Skeletal muscle satellite cell (primary cell): ENCODE measurements around the gene PSMB10.

ENCODE experiments used
- H3K27me3 ChIP-seq: 2 replicates; pipeline ENCODE4 v1.7.0; 2013; ENCODE audit warnings: low read length; ENCODE audit not compliant: control insufficient read depth, insufficient read depth
- H3K36me3 ChIP-seq: 2 replicates; pipeline ENCODE4 v1.7.0; 2013; ENCODE audit warnings: mild to moderate bottlenecking, control low read depth, low read length; ENCODE audit not compliant: insufficient read depth
- H3K4me1 ChIP-seq: 2 replicates; pipeline ENCODE4 v1.7.0; 2013; ENCODE audit warnings: low read length; ENCODE audit not compliant: control insufficient read depth, insufficient read depth
- H3K4me2 ChIP-seq: 2 replicates; pipeline ENCODE4 v1.7.0; 2013; ENCODE audit warnings: mild to moderate bottlenecking, low read length
- H3K4me3 ChIP-seq: 2 replicates; pipeline ENCODE4 v1.7.0; 2013; ENCODE audit warnings: low read length
- H3K9ac ChIP-seq: 2 replicates; pipeline ENCODE4 v1.7.0; 2013; ENCODE audit warnings: mild to moderate bottlenecking, low read depth, low read length, moderate library complexity
- H3K9me3 ChIP-seq: replicated peaks from 2 replicates; pipeline ENCODE4 v1.7.0; 2013; ENCODE audit warnings: mild to moderate bottlenecking, control low read depth, low read length

PSMB10 gene

DNA sequence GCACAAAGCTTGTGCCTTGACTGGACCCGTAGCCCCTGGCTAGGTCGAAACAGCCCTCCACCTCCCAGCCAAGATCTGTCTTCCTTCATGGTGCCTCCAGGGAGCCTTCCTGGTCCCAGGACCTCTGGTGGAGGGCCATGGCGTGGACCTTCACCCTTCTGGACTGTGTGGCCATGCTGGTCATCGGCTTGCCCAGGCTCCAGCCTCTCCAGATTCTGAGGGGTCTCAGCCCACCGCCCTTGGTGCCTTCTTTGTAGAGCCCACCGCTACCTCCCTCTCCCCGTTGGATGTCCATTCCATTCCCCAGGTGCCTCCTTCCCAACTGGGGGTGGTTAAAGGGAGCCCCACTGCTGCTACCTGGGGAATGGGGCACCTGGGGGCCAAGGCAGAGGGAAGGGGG is 8.5 kb downstream of the PSMB10 start:
- H3K36me3 ChIP-seq, result peaks cover 27% of the 10 kb centered on the region

GRCh38 chr16:67927131-67927941 is 9.3 kb downstream of the PSMB10 start:
- H3K36me3 ChIP-seq, result peaks cover 27% of the 10 kb centered on the region
- H3K4me1 ChIP-seq, result peaks cover 13% of the 10 kb centered on the region
- H3K4me2 ChIP-seq, result no peak overlapping the region
- no peak overlapping the region for H3K4me3 ChIP-seq
- no peak overlapping the region for H3K9ac ChIP-seq
- no peaks in the 10 kb centered on the region for H3K27me3 ChIP-seq
- H3K9me3 ChIP-seq, result no peaks in the 10 kb centered on the region

More for the DNA sequence above, 8.5 kb downstream of the PSMB10 start:
- Histone ChIP-seq H3K4me3 (no peak overlapping the region), H3K9ac (no peak overlapping the region), H3K27me3 (no peaks in the 10 kb centered on the region), H3K9me3 (no peaks in the 10 kb centered on the region), H3K4me1 (peaks cover 13% of the 10 kb centered on the region), H3K4me2 (no peak overlapping the region)

GRCh38 chr16:67926181-67926750 is 10.4 kb downstream of the PSMB10 start:
- Histone ChIP-seq H3K4me2 (peak overlapping the region; percentile 24), H3K4me3 (no peak overlapping the region), H3K4me1 (peaks cover 13% of the 10 kb centered on the region), H3K9ac (peak overlapping the region; percentile 23), H3K27me3 (no peaks in the 10 kb centered on the region), H3K9me3 (no peaks in the 10 kb centered on the region), H3K36me3 (peaks cover 27% of the 10 kb centered on the region)

DNA sequence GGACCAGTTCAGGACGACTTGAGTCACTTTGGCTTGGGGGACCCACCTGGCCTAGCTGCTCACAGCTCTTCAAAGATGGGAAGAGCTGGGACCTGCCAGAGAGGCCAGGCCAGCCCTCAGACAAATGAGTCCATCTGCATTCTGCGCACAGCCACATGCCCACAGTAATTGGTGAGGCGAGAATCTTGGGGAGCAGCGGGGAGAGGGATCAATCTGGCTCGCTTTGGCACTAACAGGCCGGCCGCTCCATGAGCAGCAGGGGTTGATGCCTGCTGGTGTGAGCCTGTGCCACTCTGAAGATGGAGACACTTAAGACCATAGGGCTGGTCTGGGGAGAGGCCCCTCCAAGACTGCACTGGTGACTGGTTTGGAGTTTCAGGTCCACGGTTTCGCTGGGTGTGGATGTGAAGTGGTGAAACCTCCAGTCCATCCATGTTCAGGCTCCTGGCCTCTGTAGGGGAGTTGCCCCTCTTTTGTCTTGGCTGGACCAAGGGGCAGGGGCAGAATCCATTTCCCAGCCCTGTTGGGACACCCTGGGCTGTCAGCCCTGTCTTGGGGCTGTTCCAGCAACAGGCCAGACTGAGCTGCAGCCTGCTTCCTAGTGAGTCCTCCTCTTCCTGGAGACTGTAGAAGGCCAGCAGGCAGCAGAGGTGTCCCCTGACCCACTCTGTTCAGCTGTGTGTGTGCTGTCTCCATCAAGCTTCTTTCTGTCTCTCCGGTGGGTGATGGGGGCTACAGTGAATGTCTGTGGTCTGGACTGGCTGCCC is 12.3 kb downstream of the PSMB10 start:
- Histone ChIP-seq H3K36me3 (peaks cover 32% of the 10 kb centered on the region), H3K4me3 (no peak overlapping the region), H3K27me3 (no peaks in the 10 kb centered on the region), H3K9ac (no peak overlapping the region), H3K4me1 (peaks cover 13% of the 10 kb centered on the region), H3K9me3 (no peaks in the 10 kb centered on the region), H3K4me2 (no peak overlapping the region)

- H3K4me1 ChIP-seq, result peaks cover 13% of the 10 kb centered on the region
- H3K27me3 ChIP-seq, result no peaks in the 10 kb centered on the region
- H3K9ac ChIP-seq, result no peak overlapping the region
- H3K4me3 ChIP-seq, result no peak overlapping the region
- H3K4me2 ChIP-seq, result no peak overlapping the region
- peaks cover 27% of the 10 kb centered on the region for H3K36me3 ChIP-seq
- H3K9me3 ChIP-seq, result no peaks in the 10 kb centered on the region
These were observed 13.1 kb downstream of the PSMB10 start for GRCh38 chr16:67923414-67924116.

- H3K4me3 ChIP-seq, result no peak overlapping the region
These were observed 13.9 kb downstream of the PSMB10 start for GRCh38 chr16:67922740-67923139.

DNA sequence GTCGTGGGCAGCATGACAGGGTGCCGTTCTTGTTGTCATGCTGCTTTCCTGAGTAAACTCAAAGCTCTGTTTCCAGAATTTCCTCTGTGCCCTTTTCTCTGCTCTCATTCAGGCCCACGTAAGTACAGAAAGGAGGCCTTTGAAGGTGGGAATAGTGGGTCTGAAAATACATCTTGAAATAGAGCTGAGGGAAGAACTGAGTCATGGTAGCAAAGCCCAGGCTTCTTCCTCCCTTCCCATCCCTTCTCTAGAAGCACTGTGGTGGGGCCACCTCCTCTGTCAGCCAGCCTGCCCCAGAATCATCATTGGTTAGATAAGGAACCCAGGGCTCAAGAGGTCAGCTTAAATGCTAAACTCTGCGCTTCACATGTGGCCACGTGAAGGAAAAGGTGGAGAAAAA is 14.4 kb downstream of the PSMB10 start:
- Histone ChIP-seq H3K36me3 (peaks cover 16% of the 10 kb centered on the region), H3K4me2 (no peak overlapping the region), H3K4me1 (peaks cover 24% of the 10 kb centered on the region), H3K9me3 (no peaks in the 10 kb centered on the region), H3K4me3 (no peak overlapping the region), H3K9ac (no peak overlapping the region), H3K27me3 (no peaks in the 10 kb centered on the region)

More at GRCh38 chr16:67922740-67923139, 13.9 kb downstream of the PSMB10 start:
- H3K27me3 ChIP-seq, result no peaks in the 10 kb centered on the region
- H3K9me3 ChIP-seq, result no peaks in the 10 kb centered on the region
- H3K4me1 ChIP-seq, result peaks cover 19% of the 10 kb centered on the region
- peaks cover 21% of the 10 kb centered on the region for H3K36me3 ChIP-seq
- no peak overlapping the region for H3K9ac ChIP-seq
- H3K4me2 ChIP-seq, result no peak overlapping the region

GRCh38 chr16:67919622-67920221 is 16.9 kb downstream of the PSMB10 start:
- Histone ChIP-seq H3K4me2 (no peak overlapping the region), H3K4me1 (peaks cover 17% of the 10 kb centered on the region), H3K27me3 (no peaks in the 10 kb centered on the region), H3K9ac (no peak overlapping the region), H3K9me3 (no peaks in the 10 kb centered on the region), H3K4me3 (no peak overlapping the region), H3K36me3 (peaks cover 23% of the 10 kb centered on the region)

DNA sequence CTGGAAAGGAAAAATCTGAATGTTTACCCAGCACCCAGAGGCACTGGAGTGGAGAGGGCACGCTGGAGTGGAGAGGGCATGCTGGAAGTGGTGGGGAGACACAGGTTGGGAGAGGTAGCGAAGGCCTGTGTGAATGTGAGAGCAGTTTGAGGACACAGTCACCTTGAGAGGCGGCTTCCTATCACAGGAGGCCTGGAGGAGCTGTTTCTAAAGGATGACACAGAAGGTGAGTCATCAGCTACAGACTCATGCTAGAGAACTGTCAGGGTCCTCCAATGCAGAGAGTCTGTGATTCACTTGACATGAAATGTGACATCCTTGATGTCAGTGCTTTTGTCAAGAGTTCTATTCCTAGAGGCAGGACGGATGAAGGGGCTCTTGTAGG is 18.8 kb downstream of the PSMB10 start:
- peaks cover 13% of the 10 kb centered on the region for H3K36me3 ChIP-seq
- H3K4me1 ChIP-seq, result peaks cover 17% of the 10 kb centered on the region
- H3K4me3 ChIP-seq, result no peak overlapping the region
- no peaks in the 10 kb centered on the region for H3K27me3 ChIP-seq
- H3K9me3 ChIP-seq, result no peaks in the 10 kb centered on the region
- no peak overlapping the region for H3K9ac ChIP-seq
- H3K4me2 ChIP-seq, result peak overlapping the region; percentile 15

DNA sequence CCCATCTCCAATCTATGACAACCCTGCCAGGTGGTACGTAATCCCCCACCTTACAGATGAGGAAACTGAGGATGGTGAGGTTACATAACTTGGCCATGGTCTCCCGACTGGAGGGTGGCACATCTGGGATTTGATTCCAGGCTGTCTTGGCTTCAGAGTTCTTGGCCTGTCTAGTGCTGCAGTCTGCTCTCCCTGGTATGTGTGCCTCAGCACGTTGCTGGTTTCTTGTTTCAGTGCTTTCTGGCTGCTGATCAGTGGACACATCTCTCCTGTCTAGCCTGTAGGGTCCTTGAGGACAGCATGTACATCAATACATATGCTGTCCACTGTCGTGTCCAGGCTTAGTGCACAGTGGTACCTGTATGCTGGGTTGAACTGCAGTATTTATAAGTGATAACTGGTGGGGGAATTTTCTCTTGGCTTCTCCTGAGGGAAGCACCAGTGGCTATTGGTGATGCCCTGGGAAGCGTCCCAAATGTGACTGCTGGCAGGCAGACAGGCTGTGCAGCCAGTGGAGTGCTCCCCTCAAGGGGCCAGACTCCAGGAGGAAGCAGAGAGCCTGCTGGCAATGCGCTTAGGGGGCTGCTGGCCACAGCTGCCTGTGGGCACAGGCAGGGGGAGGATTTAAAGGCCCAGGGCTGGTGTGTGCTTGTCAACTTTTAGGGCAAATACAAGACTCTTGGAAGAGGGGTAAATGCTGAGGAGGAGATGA is 19.4 kb downstream of the PSMB10 start:
- Histone ChIP-seq H3K4me3 (no peak overlapping the region), H3K4me1 (peaks cover 17% of the 10 kb centered on the region), H3K9me3 (no peaks in the 10 kb centered on the region), H3K27me3 (no peaks in the 10 kb centered on the region), H3K9ac (no peak overlapping the region), H3K36me3 (peaks cover 13% of the 10 kb centered on the region), H3K4me2 (peak overlapping the region; percentile 15)
